Calu3 (cell line): ENCODE data around the gene OSTF1. TPM values are rescaled to one million over a fixed set of nuclear protein-coding genes. Genes with fewer than 3 reads are reported as not detected.

ENCODE experiments used
- BruUV-seq: library from RNA; stranded (reverse); fragments of 400-500 nt; replicated peaks from 2 replicates; lab custom pipeline; 2021; lab: Mats Ljungman, UMichigan
- CTCF ChIA-PET: fragments of 300-600 bp; sonication (Branson Sonifier 250); formaldehyde crosslinking; loops from one replicate; lab custom pipeline; 2022; ENCODE audit warnings: antibody characterized with exemption; lab: Charles Lee
- DNase-seq: peaks from one replicate; pipeline ENCODE4 v3.0.0; 2022
- H3K27ac Mint-ChIP-seq: one replicate; pipeline ENCODE4 v1.8.0; 2022; ENCODE audit warnings: mixed read lengths; ENCODE audit not compliant: unreplicated experiment
- H3K27me3 Mint-ChIP-seq: one replicate; pipeline ENCODE4 v1.8.0; 2022; ENCODE audit warnings: mixed read lengths; ENCODE audit not compliant: unreplicated experiment
- H3K36me3 Mint-ChIP-seq: one replicate; pipeline ENCODE4 v1.8.0; 2022; ENCODE audit warnings: mild to moderate bottlenecking, moderate library complexity, mixed read lengths; ENCODE audit not compliant: insufficient read depth, unreplicated experiment
- H3K4me1 Mint-ChIP-seq: one replicate; pipeline ENCODE4 v1.8.0; 2022; ENCODE audit warnings: mild to moderate bottlenecking, low read depth, mixed read lengths; ENCODE audit not compliant: unreplicated experiment
- H3K4me3 Mint-ChIP-seq: one replicate; pipeline ENCODE4 v1.8.0; 2022; ENCODE audit warnings: mild to moderate bottlenecking, low read depth, moderate library complexity, mixed read lengths; ENCODE audit not compliant: unreplicated experiment
- H3K9me3 Mint-ChIP-seq: one replicate; pipeline ENCODE4 v1.8.0; 2022; ENCODE audit warnings: low read depth, mixed read lengths; ENCODE audit not compliant: unreplicated experiment
- intact Hi-C: fragments of 100-400 bp; cut with micrococcal nuclease; formaldehyde crosslinking; loops from one replicate; pipeline ENCODE4 v1.10.0; 2022; ENCODE audit not compliant: unreplicated experiment
- total RNA-seq: library from RNA; stranded (reverse); gene quantifications from 2 replicates; pipeline ENCODE4 v1.2.3, GENCODE V29; 2022
- TF ChIP-seq, protein P1 (sequence below): fragments of 200-600 bp; IDR thresholded peaks from one replicate; pipeline ENCODE4 v1.8.0; 2022; ENCODE audit warnings: antibody characterized with exemption; ENCODE audit not compliant: unreplicated experiment

The OSTF1 gene
- total RNA-seq, 1 experiment from 2014 or later = 29.7 TPM

GRCh38 chr9:75105841-75106240 is 17.5 kb downstream of the OSTF1 start:
- H3K9me3 Mint-ChIP-seq = no peaks in the 10 kb centered on the region
- H3K4me1 Mint-ChIP-seq = peaks cover 7% of the 10 kb centered on the region
- BruUV-seq = no TSS peak
- no peak overlapping the region for H3K4me3 Mint-ChIP-seq
- intact Hi-C loops = no loop called here
- DNase-seq = no peak
- H3K27ac Mint-ChIP-seq = no peak overlapping the region
- H3K27me3 Mint-ChIP-seq = no peaks in the 10 kb centered on the region
- no peaks in the 10 kb centered on the region for H3K36me3 Mint-ChIP-seq
- TF ChIP-seq, protein P1, sequence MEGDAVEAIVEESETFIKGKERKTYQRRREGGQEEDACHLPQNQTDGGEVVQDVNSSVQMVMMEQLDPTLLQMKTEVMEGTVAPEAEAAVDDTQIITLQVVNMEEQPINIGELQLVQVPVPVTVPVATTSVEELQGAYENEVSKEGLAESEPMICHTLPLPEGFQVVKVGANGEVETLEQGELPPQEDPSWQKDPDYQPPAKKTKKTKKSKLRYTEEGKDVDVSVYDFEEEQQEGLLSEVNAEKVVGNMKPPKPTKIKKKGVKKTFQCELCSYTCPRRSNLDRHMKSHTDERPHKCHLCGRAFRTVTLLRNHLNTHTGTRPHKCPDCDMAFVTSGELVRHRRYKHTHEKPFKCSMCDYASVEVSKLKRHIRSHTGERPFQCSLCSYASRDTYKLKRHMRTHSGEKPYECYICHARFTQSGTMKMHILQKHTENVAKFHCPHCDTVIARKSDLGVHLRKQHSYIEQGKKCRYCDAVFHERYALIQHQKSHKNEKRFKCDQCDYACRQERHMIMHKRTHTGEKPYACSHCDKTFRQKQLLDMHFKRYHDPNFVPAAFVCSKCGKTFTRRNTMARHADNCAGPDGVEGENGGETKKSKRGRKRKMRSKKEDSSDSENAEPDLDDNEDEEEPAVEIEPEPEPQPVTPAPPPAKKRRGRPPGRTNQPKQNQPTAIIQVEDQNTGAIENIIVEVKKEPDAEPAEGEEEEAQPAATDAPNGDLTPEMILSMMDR = no peak
- CTCF ChIA-PET = no interaction called here

DNA sequence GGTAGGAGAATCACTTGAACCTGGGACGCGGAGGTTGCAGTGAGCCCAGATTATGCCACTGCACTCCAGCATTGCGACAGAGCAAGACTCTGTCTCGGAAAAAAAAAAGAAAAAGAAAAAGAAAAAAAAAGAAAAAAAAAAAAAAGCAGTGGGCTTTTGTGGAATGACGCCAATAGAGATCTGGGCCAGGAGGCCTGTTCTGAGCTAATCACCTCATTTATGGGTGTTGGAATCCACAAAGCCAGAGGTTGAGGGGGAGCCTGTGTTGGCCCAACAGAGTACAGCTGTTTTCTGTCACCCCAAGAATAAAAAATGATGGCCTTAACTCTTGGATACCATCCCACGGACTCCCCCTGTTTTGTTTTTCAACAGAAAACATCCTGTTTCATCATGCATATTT is 18.5 kb downstream of the OSTF1 start:
- Mint-ChIP-seq H3K36me3 (no peaks in the 10 kb centered on the region), H3K27ac (no peak overlapping the region), H3K4me3 (no peak overlapping the region), H3K9me3 (no peaks in the 10 kb centered on the region), H3K27me3 (no peaks in the 10 kb centered on the region), H3K4me1 (peaks cover 7% of the 10 kb centered on the region)
- no TSS peak for BruUV-seq
- no peak for DNase-seq
- TF ChIP-seq, protein P1 = no peak
- CTCF ChIA-PET = interaction anchor here (0.7 kb wide), 1 partner anchor 132 kb away, joined by 4 read pairs; no protein-coding TSS in a partner anchor
- intact Hi-C loops = no loop called here

GRCh38 chr9:75108571-75108970 is 20.3 kb downstream of the OSTF1 start:
- DNase-seq = no peak
- CTCF ChIA-PET = no interaction called here
- H3K27ac Mint-ChIP-seq = no peak overlapping the region
- H3K27me3 Mint-ChIP-seq = no peaks in the 10 kb centered on the region
- no peaks in the 10 kb centered on the region for H3K9me3 Mint-ChIP-seq
- peaks cover 16% of the 10 kb centered on the region for H3K4me1 Mint-ChIP-seq
- intact Hi-C loops = no loop called here
- BruUV-seq = no TSS peak
- no peak overlapping the region for H3K4me3 Mint-ChIP-seq
- H3K36me3 Mint-ChIP-seq = no peaks in the 10 kb centered on the region
- TF ChIP-seq, protein P1 = no peak

DNA sequence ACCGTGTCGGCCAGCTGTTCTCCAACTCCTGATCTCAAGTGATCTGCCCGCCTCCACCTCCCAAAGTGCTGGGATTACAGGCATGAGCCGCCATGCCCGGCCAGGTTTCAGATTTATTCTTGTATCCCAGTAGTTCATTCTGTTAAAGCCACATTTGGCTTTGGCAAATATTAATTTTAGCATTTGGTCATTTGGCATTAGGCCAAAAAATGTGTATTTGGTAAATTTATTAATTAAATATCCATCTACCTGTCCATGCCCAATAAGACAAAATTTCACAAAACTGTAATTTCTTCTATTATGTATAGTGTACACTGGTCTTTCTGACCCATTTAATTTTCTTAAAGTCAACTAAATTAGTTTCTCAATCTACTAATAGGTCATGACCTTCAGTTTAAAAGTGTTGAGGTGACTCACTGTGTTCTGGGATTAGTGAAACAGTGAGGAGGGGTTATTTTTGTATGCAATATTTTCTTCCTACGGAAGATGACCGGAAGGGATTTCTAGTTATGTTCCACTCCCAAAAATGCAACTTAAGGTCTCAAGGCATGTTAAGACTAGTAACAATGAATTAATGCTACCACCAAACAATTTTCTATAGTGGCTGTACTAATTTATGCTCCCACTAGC is 21.0 kb downstream of the OSTF1 start:
- H3K4me1 Mint-ChIP-seq = peaks cover 16% of the 10 kb centered on the region
- TF ChIP-seq, protein P1 = no peak
- H3K9me3 Mint-ChIP-seq = no peaks in the 10 kb centered on the region
- no peaks in the 10 kb centered on the region for H3K27me3 Mint-ChIP-seq
- DNase-seq = no peak
- no peaks in the 10 kb centered on the region for H3K36me3 Mint-ChIP-seq
- no peak overlapping the region for H3K4me3 Mint-ChIP-seq
- BruUV-seq = no TSS peak
- CTCF ChIA-PET = no interaction called here
- intact Hi-C loops = no loop called here
- no peak overlapping the region for H3K27ac Mint-ChIP-seq
